ENCODE data around the gene IFNL1. TPM values are rescaled to one million over a fixed set of nuclear protein-coding genes. Genes with fewer than 3 reads are reported as not detected.

Gene IFNL1
- total RNA-seq, 1 donor = not detected

DNA sequence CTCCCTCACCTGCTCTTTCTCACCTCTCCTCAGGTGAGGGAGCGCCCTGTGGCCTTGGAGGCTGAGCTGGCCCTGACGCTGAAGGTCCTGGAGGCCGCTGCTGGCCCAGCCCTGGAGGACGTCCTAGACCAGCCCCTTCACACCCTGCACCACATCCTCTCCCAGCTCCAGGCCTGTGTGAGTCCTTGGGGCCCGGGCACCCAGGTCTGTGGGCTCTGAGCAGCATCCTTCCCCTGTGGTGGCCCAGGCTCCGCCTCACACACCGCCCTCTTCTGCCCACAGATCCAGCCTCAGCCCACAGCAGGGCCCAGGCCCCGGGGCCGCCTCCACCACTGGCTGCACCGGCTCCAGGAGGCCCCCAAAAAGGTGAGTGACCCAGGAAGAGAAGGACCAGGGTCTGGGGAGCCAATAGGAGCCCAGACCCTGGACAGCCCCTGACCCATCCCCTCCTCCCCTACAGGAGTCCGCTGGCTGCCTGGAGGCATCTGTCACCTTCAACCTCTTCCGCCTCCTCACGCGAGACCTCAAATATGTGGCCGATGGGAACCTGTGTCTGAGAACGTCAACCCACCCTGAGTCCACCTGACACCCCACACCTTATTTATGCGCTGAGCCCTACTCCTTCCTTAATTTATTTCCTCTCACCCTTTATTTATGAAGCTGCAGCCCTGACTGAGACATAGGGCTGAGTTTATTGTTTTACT lies 1.9 kb downstream of the IFNL1 start:
- no peak for DNase-seq (ENCODE audit: low read depth)
- no peak overlapping the region for H3K4me3 ChIP-seq (ENCODE audit: low read depth, low read length)
- no peak for TF ChIP-seq CTCF (IDR thresholded peaks at IDR 0.05; ENCODE audit: insufficient read depth, low read length)

DNA sequence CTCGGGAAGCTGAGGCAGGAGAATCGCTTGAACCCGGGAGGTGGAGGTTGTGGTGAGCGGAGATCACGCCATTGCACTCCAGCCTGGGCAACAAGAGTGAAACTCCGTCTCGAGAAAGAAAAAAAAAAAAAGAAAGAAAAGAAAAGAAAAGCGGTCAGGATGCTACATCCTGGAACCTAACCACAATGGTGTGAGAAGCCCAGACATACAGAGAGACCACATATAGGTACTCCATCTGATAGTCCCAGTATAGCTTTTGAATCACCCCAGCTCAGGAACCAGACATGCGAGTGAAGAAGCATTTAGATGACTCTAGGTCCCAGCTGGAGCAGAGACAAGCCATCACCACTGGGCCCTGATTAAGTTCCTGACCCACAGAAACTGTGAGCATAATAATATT lies 3.2 kb downstream of the IFNL1 start:
- no peak for DNase-seq (ENCODE audit: low read depth)
- no peak for TF ChIP-seq CTCF (IDR thresholded peaks at IDR 0.05; ENCODE audit: insufficient read depth, low read length)
- H3K4me3 ChIP-seq (ENCODE audit: low read depth, low read length) = no peak overlapping the region

- DNase-seq (ENCODE audit: low read depth) = no peak
- H3K4me3 ChIP-seq (ENCODE audit: low read depth, low read length) = no peak overlapping the region
- no peak for TF ChIP-seq CTCF (IDR thresholded peaks at IDR 0.05; ENCODE audit: insufficient read depth, low read length)
These were observed 3.6 kb downstream of the IFNL1 start for GRCh38 chr19:39299832-39300231.

DNA sequence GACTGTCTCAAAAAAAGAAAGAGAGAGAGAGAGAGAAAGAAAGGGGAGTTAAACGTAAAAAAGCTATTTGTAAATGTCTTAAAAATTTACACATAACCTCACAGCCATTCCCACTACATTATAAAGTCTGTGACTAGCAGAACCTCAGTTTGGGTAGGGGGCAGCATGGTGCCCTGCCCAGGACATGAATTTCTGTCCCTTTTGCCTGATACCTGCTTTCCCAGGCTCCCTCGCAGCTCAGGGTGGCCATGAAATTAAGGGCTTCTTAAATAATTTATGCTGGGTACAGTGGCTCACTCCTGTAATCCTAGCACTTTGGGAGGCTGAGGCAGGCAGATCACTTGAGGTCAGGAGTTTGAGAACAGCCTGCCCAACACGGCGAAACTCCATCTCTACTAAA lies 4.8 kb downstream of the IFNL1 start:
- no peak overlapping the region for H3K4me3 ChIP-seq (ENCODE audit: low read depth, low read length)
- TF ChIP-seq CTCF (IDR thresholded peaks at IDR 0.05; ENCODE audit: insufficient read depth, low read length) = no peak
- DNase-seq (ENCODE audit: low read depth) = no peak

GRCh38 chr19:39301562-39301961 lies 5.4 kb downstream of the IFNL1 start:
- no peak overlapping the region for H3K4me3 ChIP-seq (ENCODE audit: low read depth, low read length)
- TF ChIP-seq CTCF (IDR thresholded peaks at IDR 0.05; ENCODE audit: insufficient read depth, low read length) = no peak
- DNase-seq (ENCODE audit: low read depth) = no peak

DNA sequence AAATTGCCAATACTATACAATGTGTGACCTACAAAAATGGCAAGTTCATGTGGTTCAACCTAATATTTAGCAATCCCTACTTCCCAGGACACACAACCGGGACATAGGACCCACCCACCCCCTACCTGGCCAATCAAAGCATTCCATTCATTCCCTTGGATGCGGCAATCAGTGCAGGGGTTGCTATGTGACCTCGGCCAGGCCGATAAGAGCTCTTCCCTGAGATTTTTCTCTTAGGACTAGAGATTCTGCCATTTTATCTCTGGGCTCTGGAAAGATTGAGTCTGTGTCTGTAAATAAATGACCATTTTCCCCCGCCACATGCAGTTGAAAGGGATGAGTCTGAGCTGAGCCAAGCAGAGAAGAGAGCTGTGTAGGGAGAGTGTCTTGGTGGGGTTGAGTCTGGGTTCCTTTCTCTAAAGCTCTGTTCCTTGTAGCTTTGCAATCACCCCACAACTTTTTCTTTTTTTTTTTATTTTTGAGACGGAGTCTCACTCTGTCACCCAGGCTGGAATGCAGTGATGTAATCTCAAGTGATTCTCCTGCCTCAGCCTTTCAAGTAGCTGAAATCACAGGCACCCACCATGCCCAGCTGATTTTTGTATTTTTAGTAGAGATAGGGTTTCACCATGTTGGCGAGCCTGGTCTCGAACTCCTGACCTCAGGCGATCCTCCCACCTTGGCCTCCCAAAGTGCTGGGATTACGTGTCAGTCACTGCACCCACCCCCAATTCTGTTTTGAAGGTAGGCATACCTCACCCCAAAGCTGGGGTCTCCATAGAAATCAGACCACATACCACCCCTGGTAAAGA lies 7.4 kb downstream of the IFNL1 start:
- no peak for DNase-seq (ENCODE audit: low read depth)

More for the DNA sequence above, 7.4 kb downstream of the IFNL1 start:
- H3K4me3 ChIP-seq (ENCODE audit: low read depth, low read length) = no peak overlapping the region
- TF ChIP-seq CTCF (IDR thresholded peaks at IDR 0.05; ENCODE audit: insufficient read depth, low read length) = no peak
